GM20431 (cell line): ENCODE results near the gene SLC26A1.

Experiments
- in situ Hi-C: fragments of 300-500 bp; cut with MseI, MboI; formaldehyde crosslinking; loops from one replicate; pipeline ENCODE4 v1.15.0; 2020; ENCODE audit warnings: low sequenced_read_pairs; ENCODE audit not compliant: unreplicated experiment

Gene SLC26A1

GRCh38 chr4:968221-968620 is 25.0 kb downstream of the SLC26A1 start:
- in situ Hi-C loops = no loop called here

DNA sequence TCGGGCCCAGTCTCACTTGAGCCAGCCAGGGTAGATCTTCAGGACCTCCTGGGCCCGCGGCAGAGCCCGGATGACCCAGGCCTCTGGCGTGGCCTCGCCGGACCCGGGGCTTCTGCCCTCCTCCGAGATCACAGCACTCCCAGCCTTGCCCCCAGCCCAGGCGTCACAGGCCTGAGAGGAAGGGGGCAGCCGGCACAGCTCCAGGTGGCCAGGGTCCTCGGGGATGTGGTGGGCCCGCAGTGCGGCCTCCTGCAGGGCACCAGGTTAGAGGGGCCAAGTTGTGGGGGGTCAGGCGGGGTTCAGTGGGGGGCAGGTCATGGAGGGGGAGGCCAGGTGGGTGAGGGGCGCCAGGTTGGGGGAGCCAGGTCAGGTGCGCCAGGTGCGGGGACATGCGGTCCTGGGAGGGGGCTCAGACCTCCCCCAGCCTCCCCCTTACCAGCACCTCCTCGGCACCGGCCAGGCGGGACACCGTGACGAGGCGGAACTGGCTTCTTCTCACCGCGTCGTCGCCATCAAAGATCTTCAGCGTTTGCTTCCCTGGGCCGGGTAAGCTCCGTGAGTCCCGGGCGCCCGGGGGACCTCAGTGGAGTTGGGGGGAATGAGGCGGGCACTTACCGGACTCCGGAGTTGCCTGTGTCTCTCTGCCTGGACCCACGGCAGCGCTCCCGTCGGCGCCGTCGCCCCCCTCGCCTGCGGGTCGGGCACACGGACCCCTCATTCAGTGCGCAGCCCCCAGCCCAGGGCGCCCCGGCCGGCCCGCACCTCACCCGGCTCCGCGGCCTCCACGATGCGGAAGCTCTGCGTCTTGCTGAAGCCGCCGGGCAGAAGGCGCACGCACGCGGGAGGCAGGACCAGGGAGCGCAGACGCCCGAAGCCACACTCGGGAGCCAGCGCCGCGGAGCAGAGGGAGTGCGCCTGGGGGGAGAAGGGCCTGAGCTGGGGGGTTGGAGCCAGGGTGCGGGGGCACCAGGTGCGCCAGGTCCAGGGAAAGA is 25.8 kb downstream of the SLC26A1 start:
- in situ Hi-C loops = no loop called here

GRCh38 chr4:966266-967112 is 26.7 kb downstream of the SLC26A1 start:
- in situ Hi-C loops = no loop called here

- in situ Hi-C loops = no loop called here
Measured at GRCh38 chr4:965766-966134, 27.5 kb downstream of the SLC26A1 start.

DNA sequence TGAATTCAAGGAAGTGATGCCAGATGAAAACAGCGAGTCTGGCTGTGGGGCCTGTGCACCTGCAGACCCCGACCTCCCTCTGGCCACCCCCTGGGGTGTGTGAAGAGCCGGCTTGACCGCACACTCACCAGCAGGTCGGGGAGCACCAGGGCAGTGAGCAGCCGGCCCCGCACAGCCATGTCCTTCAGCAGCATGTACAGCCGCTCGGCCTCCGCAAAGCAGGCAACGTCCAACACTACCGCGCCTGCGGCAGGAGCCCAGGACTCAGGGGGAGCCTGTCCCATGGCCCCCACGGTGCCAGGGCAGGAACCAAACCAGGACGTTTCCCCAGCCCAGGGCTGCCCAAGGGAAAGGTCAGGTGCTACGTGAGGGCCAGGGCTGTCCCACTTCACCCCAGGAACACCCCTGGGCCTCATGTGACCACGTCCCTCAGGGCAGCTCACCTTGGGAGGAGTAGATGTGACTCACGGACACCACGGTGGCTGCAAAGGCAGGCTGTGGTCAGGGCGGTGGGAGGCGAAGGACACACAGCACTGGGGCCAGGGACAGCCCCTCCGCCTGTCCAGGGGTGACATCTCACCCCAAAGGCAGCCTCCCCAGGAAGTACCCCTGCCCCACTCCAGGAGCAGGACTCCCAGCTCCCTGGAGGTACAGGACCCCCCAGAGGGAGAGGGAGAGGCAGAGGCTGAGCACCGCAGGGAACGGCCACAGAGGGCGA is 28.0 kb downstream of the SLC26A1 start:
- in situ Hi-C loops = no loop called here

DNA sequence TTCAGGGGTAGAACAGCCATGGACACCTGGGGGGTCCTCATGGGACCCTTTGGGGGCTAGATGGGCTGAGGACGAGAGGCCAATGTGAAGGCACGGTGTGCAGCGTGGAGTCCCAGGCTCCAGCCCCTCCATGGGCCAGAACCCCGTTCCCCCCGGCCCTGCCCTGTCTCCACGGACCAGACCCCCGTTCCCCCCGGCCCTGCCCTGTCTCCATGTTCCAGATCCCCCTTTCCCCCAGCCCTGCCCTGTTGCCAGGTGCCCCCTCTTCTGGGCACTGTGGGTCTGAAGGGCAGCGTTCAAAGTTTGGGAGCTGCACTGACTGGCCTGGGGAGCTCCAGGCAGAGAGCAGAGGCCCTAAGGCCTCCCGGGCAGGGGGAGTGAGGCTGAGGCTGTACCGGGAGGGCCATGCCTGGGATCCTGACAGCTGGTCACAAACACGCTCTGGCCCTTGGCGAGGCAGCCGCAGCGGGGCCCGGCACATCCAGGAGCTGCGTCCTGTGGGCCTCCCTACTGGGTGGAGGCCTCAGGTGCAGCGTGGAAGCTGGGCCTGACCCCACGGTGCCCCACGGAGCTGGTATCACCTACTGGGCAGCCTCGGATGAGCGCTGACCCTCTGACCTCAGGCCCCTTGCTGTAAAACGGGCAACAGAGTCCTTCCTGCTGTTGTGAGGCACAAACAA is 28.7 kb downstream of the SLC26A1 start:
- in situ Hi-C loops = no loop called here

DNA sequence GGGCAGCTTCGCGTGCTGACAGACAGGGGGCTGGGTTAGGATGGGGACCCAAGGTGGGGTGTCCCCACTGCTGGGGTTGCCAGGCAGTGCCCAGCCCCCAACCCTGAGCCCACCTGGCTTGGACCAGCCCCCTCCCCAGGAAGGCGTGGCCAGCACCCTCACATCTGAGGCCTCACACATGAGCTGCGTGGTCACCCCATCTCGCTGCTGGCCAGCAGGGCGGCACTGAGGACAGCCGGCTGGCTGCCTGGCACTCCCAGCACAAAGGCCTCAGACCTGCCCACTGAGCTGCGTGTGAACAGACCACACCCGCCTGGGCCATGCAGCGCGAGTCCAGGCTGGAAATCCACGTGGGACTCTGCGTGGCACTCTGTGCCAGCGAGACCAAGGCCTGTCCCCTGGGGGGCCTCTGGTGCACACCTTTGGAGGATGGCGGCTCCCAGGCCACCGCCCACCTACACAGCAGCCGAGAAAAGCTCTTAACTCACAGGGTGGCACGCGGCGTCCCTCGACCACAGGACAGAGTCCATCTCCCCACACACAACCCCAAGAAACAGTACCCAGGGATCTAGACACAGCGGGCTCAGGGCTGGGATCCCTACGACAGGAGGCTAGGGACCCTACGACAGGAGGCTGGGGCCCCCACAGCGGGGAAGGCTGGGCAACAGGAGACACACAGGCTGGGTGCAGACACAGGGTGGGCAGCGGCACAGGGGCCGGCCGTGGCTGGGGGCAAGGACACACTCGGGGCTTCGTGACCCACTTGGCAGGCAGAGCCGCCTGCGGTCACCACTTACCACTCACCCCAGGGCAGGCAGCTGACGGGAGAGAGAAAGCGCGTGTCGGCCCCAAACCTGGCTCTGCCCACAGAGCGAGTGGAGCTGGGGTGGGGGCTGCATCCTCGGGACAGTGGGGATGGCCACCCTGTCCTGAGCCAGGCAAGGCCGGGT is 29.7 kb downstream of the SLC26A1 start:
- in situ Hi-C loops = no loop called here

DNA sequence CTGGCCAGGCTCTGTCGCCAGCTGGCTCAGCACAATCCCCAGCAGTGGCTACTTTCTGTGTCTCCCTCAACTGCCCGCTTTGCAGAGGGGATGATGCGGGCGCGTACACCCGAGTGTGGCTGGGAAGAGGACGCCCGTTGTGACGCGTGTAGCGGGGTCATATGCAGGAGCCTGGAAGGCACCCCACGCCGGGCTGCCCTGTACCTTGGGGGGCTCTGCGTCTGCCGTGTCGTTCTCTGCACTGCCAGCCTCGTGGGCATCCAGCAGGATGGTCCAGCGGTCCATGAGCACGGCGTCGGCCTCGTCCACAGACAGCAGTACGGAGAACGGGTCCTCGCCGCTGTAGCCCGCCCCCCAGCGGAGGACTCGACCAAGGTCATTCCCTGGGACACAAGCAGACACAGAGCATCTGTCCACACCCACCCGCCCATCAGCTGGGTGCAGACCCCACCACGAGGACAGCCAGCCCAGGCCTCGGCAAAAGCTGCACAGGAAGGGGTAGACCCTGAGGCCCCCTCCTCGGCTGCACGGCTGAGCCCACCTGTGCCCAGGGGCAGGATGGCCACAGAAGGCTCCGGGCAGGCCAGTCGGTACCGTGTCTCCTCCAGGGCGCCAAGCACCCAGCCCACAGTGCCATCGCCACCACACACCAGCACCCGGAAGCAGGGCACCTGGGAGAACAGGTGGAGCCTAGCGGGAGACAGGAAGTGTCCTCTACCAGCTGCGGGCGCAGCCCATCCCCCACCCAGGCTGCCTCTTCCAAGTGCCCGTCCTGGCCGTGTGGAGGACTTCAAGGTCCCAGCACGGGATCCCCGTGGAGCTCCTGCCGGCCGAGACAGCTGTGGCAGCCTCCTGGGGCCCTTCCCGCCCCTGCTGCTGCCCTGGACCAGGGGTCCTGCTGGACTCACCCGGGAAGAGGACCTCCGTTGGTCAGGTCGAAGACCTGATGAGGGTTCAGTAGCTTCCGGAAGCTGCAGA is 30.7 kb downstream of the SLC26A1 start:
- in situ Hi-C loops = no loop called here

DNA sequence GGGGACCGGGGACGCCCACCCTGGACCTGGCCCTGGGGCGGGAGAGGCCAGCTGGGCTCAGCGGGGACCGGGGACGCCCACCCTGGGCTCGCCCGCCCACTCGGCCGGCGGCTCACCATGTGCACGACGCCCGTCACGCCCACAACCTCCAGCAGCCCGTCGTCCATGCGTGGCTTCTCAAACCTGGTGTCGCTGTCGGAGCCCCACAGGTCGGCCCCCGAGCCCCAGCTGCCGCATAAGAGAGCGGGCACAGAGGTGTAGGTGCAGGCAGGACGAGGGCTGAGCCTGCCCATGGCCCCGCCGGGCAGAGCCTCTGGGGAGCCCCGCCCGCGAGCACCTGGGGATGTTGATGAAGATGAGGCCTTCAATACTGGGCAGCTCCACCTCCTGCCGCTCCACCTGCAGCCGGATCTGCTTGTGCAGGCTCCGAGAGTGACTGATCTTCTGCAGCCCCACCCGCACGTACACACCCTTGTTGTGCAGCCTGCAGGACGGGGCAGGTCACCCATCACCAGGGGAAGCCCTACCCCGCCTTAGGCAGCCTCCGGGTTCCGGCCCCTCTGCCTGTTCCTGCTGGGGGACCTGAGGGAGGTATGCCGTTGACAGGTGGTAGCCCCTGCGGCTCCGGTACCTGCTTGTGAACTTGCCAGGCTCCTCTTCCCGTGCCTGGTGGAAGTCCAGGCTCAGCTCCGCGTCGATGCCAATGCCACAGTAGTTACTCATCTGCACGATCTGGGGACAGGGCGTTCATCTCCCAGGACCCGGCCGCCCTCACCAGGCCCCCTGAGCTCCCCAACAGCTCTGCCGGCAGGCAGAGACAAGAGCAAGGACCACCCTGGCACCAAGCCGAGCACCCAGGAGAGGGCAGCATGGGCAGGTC is 31.6 kb downstream of the SLC26A1 start:
- in situ Hi-C loops = no loop called here

DNA sequence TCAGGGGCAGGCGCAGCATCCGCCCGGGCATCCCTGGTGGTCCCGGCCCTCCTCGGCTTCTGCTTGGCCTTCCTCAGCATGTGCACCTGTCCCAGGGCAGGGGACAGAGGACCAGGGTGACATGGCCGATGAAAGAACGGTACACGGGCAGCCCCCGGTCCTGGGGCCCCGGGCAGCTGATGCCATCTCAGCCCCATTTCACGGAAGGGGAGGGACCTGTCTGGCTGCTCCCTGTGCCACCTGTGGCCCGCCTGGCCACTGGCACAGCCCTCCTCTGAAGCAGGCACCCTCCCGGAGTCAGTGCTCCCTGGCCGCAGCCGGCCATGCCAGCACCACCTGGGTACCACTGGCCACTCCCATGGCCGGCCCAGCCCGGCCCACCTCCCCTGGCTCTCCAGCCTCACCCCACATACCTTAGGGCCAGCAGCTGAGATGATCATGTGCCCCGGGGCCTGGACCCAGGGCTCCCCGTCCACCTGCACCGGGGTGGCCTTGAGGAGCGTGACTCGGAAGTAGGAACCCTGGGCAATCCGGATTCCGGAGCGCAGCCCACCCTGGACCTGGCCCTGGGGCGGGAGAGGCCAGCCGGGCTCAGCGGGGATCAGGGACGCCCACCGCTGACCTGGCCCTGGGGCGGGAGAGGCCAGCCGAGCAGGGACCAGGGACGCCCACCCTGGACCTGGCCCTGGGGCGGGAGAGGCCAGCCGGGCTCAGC is 32.4 kb downstream of the SLC26A1 start:
- in situ Hi-C loops = no loop called here

- in situ Hi-C loops = no loop called here
Measured at GRCh38 chr4:960140-960635, 33.0 kb downstream of the SLC26A1 start.

GRCh38 chr4:959338-960139 is 33.7 kb downstream of the SLC26A1 start:
- in situ Hi-C loops = no loop called here

DNA sequence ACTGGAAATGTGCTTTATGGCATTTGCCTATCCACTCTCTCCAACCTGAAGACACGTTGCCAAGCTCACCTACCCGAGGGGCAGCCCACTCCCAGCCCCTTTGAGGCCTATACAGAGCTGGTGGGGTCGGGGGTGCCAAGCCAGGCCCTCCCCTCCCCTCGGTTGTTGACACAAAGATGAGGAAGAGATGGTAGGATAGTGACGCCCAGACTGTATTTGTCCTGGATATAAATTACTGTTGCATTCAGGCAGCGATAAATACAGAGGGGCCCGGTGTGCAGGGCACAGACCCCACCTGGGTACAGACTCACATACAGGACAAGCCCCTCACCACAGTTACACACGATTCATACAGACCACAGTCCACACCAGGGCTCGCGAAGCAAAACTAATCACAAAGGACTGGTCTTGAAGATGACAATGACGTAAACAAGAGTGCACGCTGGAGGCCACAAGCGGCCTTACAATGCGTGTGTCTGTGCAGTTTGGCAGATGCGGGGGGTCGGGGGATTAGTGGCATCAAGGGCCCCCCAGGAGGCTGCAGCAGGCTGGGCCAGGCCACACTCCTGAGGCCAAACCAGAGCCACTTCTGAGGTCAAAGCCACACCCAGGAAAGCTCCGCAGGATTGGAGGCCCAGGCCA is 34.4 kb downstream of the SLC26A1 start:
- in situ Hi-C loops = no loop called here

GRCh38 chr4:958314-958665 is 34.9 kb downstream of the SLC26A1 start:
- in situ Hi-C loops = no loop called here
